H1 (cell line): Measurements from ENCODE around the gene IRF7. TPM values are rescaled to one million over a fixed set of nuclear protein-coding genes. Genes with fewer than 3 reads are reported as not detected.

Experiments used
- CBX8 ChIP-seq: fragments of 300-800, 300-1000 bp; sonication (generic); IDR thresholded peaks from 2 replicates; pipeline ENCODE4 v1.7.1; 2016; ENCODE audit warnings: low read depth, low read length, borderline replicate concordance
- CHD2 ChIP-seq: IDR thresholded peaks from 2 replicates; pipeline ENCODE4 v1.6.1; 2012; ENCODE audit warnings: low read length, improper control_type of control experiment
- GTF2F1 ChIP-seq: IDR thresholded peaks from 2 replicates; pipeline ENCODE4 v1.6.1; 2012; ENCODE audit warnings: low read depth, low read length, improper control_type of control experiment, borderline replicate concordance
- PHF8 ChIP-seq: fragments of 200-600 bp; sonication (generic); conservative IDR thresholded peaks from 2 replicates; pipeline ENCODE4 v1.7.1; 2012; ENCODE audit warnings: low read depth, mild to moderate bottlenecking, inconsistent platforms, low read length, moderate library complexity
- SIN3A ChIP-seq, 2 experiments: IDR thresholded peaks in 1 of 2; conservative IDR thresholded peaks in 1 of 2; 2 replicates each; pipeline ENCODE4 v1.6.1; 2011 to 2012; ENCODE audit warnings: low read length in 2 of 2, improper control_type of control experiment in 1 of 2, low read depth in 1 of 2, mild to moderate bottlenecking in 1 of 2
- SIRT6 ChIP-seq: IDR thresholded peaks from one replicate; pipeline ENCODE4 v1.7.1; 2012; ENCODE audit warnings: low read length, inconsistent platforms
- SP4 ChIP-seq: IDR thresholded peaks from 2 replicates; pipeline ENCODE4 v1.6.1; 2012; ENCODE audit warnings: low read length, inconsistent platforms
- polyA plus RNA-seq, 7 experiments: library from polyadenylated mRNA; depleted of rRNA in 3 of 7; stranded (reverse) in 5 of 7; unstranded in 2 of 7; fragments of >200 nt in 5 of 7; fragments of 200-250 nt in 2 of 7; gene quantifications; 1 replicate in 5 of 7; 2 replicates in 1 of 7; 4 replicates in 1 of 7; pipeline versions ENCODE4 v1.2.1 to v1.2.3, GENCODE V29; 2011 to 2013; ENCODE audit warnings: missing spikeins in 2 of 7, mixed read lengths in 2 of 7
- total RNA-seq: library from RNA; stranded (reverse); fragmentation: NEBNext Ultra II Directional; extraction: Animal tissue kit (Norgen Biotek cat#: 25700); gene quantifications from 2 replicates; pipeline ENCODE4 v1.2.1, GENCODE V29; 2021
- TF ChIP-seq, protein P1 (sequence below): fragments of 300-600 bp; sonication (generic); IDR thresholded peaks from 2 replicates; pipeline ENCODE4 v1.7.1; 2012; ENCODE audit warnings: low read length, moderate library complexity, mild to moderate bottlenecking, inconsistent platforms; ENCODE audit not compliant: insufficient replicate concordance
- TF ChIP-seq, protein P2 (sequence below): IDR thresholded peaks from 2 replicates; pipeline ENCODE4 v1.6.1; 2012; ENCODE audit warnings: inconsistent platforms

Gene IRF7
- total and polyA plus RNA-seq, 2 of the 8 experiments (the other 6 are each of a cell fraction or from before 2014, with no cell fraction given) = 9.1 to 9.6 TPM

DNA sequence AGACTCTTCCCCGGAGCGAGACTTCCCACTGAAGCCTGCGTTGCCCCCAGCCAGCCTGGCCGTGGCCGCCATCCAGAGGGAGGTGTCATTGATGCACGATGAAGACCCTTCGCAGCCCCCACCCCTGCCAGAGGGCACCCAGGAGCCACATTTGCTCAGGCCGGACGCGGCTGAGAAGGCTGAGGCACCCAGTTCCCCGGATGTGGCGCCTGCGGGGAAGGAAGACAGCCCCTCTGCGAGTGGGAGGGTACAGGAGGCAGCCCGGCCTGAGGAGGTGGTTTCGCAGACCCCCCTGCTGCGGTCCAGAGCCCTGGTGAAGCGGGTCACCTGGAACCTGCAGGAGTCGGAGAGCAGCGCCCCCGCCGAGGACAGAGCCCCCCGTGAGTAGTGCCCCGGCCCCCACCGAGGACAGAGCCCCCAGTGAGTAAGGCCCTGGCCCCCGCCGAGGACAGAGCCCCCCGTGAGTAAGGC lies 6.4 kb downstream of the IRF7 start (continued):
- TF ChIP-seq, protein P1, sequence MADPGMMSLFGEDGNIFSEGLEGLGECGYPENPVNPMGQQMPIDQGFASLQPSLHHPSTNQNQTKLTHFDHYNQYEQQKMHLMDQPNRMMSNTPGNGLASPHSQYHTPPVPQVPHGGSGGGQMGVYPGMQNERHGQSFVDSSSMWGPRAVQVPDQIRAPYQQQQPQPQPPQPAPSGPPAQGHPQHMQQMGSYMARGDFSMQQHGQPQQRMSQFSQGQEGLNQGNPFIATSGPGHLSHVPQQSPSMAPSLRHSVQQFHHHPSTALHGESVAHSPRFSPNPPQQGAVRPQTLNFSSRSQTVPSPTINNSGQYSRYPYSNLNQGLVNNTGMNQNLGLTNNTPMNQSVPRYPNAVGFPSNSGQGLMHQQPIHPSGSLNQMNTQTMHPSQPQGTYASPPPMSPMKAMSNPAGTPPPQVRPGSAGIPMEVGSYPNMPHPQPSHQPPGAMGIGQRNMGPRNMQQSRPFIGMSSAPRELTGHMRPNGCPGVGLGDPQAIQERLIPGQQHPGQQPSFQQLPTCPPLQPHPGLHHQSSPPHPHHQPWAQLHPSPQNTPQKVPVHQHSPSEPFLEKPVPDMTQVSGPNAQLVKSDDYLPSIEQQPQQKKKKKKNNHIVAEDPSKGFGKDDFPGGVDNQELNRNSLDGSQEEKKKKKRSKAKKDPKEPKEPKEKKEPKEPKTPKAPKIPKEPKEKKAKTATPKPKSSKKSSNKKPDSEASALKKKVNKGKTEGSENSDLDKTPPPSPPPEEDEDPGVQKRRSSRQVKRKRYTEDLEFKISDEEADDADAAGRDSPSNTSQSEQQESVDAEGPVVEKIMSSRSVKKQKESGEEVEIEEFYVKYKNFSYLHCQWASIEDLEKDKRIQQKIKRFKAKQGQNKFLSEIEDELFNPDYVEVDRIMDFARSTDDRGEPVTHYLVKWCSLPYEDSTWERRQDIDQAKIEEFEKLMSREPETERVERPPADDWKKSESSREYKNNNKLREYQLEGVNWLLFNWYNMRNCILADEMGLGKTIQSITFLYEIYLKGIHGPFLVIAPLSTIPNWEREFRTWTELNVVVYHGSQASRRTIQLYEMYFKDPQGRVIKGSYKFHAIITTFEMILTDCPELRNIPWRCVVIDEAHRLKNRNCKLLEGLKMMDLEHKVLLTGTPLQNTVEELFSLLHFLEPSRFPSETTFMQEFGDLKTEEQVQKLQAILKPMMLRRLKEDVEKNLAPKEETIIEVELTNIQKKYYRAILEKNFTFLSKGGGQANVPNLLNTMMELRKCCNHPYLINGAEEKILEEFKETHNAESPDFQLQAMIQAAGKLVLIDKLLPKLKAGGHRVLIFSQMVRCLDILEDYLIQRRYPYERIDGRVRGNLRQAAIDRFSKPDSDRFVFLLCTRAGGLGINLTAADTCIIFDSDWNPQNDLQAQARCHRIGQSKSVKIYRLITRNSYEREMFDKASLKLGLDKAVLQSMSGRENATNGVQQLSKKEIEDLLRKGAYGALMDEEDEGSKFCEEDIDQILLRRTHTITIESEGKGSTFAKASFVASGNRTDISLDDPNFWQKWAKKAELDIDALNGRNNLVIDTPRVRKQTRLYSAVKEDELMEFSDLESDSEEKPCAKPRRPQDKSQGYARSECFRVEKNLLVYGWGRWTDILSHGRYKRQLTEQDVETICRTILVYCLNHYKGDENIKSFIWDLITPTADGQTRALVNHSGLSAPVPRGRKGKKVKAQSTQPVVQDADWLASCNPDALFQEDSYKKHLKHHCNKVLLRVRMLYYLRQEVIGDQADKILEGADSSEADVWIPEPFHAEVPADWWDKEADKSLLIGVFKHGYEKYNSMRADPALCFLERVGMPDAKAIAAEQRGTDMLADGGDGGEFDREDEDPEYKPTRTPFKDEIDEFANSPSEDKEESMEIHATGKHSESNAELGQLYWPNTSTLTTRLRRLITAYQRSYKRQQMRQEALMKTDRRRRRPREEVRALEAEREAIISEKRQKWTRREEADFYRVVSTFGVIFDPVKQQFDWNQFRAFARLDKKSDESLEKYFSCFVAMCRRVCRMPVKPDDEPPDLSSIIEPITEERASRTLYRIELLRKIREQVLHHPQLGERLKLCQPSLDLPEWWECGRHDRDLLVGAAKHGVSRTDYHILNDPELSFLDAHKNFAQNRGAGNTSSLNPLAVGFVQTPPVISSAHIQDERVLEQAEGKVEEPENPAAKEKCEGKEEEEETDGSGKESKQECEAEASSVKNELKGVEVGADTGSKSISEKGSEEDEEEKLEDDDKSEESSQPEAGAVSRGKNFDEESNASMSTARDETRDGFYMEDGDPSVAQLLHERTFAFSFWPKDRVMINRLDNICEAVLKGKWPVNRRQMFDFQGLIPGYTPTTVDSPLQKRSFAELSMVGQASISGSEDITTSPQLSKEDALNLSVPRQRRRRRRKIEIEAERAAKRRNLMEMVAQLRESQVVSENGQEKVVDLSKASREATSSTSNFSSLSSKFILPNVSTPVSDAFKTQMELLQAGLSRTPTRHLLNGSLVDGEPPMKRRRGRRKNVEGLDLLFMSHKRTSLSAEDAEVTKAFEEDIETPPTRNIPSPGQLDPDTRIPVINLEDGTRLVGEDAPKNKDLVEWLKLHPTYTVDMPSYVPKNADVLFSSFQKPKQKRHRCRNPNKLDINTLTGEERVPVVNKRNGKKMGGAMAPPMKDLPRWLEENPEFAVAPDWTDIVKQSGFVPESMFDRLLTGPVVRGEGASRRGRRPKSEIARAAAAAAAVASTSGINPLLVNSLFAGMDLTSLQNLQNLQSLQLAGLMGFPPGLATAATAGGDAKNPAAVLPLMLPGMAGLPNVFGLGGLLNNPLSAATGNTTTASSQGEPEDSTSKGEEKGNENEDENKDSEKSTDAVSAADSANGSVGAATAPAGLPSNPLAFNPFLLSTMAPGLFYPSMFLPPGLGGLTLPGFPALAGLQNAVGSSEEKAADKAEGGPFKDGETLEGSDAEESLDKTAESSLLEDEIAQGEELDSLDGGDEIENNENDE = no peak
- TF ChIP-seq CBX8 = no peak
- TF ChIP-seq CHD2 = no peak
- TF ChIP-seq GTF2F1 = no peak
- no peak for TF ChIP-seq SP4
- TF ChIP-seq, protein P2, sequence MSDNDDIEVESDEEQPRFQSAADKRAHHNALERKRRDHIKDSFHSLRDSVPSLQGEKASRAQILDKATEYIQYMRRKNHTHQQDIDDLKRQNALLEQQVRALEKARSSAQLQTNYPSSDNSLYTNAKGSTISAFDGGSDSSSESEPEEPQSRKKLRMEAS = no peak
- no peak for TF ChIP-seq SIRT6
- TF ChIP-seq SIN3A (conservative IDR thresholded peaks at IDR 0.05 in 1 of 2, IDR thresholded peaks at IDR 0.05 in 1 of 2; ENCODE audit: low read depth in 1 of 2, low read length in 2 of 2) = no peak
- no peak for TF ChIP-seq PHF8
- TF ChIP-seq, all 59 proteins: peak for 0
